HEK293T (cell line): ENCODE measurements around the gene CMTM3.
A peak's percentile ranks its signal among the peaks of the same experiment; 100 is the strongest.

Experiments used
- CTCF ChIA-PET: fragments of 350-600 bp; formaldehyde crosslinking; extraction: SDS; loops from one replicate; lab custom pipeline; 2021; ENCODE audit warnings: antibody characterized with exemption, inconsistent platforms; lab: Yijun Ruan, JAX
- POLR2A ChIA-PET: fragments of 350-600 bp; formaldehyde crosslinking; extraction: SDS; loops from one replicate; lab custom pipeline; 2020; ENCODE audit warnings: antibody characterized with exemption, inconsistent platforms; lab: Yijun Ruan, JAX
- DNase-seq: peaks from one replicate; pipeline ENCODE4 v3.0.0; 2012; ENCODE audit warnings: mixed read lengths; ENCODE audit errors: extremely low spot score
- ARNT ChIP-seq: fragments of 450-650 bp; IDR thresholded peaks from 2 replicates; pipeline ENCODE4 v1.6.1; 2017; ENCODE audit warnings: mild to moderate bottlenecking
- ELF4 ChIP-seq: fragments of 450-650 bp; IDR thresholded peaks from 2 replicates; pipeline ENCODE4 v1.6.1; 2017; ENCODE audit warnings: antibody characterized with exemption
- FOXM1 ChIP-seq: fragments of 450-650 bp; IDR thresholded peaks from 2 replicates; pipeline ENCODE4 v1.6.1; 2017; ENCODE audit warnings: mild to moderate bottlenecking, borderline replicate concordance

CMTM3 gene

DNA sequence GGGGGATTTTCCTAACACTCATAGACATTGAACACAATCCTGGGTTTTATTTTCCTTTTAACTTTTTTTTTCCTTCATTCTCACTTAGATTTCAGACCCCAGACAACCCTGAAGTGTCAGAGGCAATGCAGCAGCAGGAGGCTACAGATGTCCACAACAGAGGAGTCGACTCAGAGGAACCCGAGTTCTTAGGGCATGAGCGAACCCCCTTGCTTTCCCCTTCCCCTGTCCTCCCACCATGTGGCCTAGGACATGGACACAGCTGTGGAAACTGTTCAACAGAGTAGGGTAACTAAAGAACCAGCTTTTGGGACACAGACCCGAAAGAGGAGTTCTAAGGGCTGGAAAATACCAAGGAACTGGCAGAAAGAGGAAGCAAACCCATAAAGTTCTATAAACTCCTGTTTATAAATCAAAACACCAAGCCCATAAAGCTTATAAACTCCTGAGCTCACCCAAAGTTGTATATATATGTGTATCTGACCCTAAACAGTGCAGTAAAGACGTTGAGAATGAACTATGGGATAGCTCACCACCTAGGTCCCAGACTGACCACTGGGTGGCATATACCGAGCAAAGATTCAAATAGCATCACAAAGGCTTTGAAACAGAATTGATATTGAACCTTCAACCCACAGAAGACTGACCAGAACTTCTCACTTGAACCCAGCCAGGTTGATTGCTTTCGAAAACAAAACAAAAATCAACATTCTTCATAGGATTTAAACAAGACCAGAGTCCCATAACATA lies 58.1 kb downstream of the CMTM3 start:
- POLR2A ChIA-PET, result interaction anchor here (1.6 kb wide), 1 partner anchor 12 kb away, joined by 4 read pairs; no protein-coding TSS in a partner anchor
- CTCF ChIA-PET, result interaction anchor here (0.7 to 5.0 kb wide), 7 partner anchors 12 to 205 kb away, joined by 3 to 64 read pairs (median 4); partner anchors contain the start of gene DYNC1LI2
- peak; percentile 45 for DNase-seq
- no peak for TF ChIP-seq ELF4
- TF ChIP-seq ARNT, result no peak
- TF ChIP-seq FOXM1, result no peak
